Karpas-422 (cell line): ENCODE measurements around the gene RNF5. TPM values are rescaled to one million over a fixed set of nuclear protein-coding genes. Genes with fewer than 3 reads are reported as not detected.

Source experiments
- DNase-seq: peaks from one replicate; pipeline ENCODE4 v3.0.0-alpha.2; 2015
- H2AFZ ChIP-seq: fragments of 200-600 bp; sonication (generic); 2 replicates; pipeline ENCODE4 v1.6.1; 2014; ENCODE audit warnings: antibody characterized with exemption, low read length, mixed read lengths
- H3K27ac ChIP-seq: fragments of 200-600 bp; sonication (generic); 2 replicates; pipeline ENCODE4 v1.5.1; 2014; ENCODE audit warnings: mild to moderate bottlenecking, low read length, moderate library complexity
- H3K27me3 ChIP-seq: fragments of 200-600 bp; sonication (generic); 2 replicates; pipeline ENCODE4 v1.6.1; 2014; ENCODE audit warnings: low read length, mixed read lengths
- H3K36me3 ChIP-seq: fragments of 200-600 bp; sonication (generic); 2 replicates; pipeline ENCODE4 v1.6.1; 2014; ENCODE audit warnings: low read length, mixed read lengths; ENCODE audit not compliant: insufficient read depth
- H3K4me1 ChIP-seq: fragments of 200-600 bp; sonication (generic); 2 replicates; pipeline ENCODE4 v1.6.1; 2014; ENCODE audit warnings: mild to moderate bottlenecking, low read length, mixed read lengths
- H3K4me2 ChIP-seq: fragments of 200-600 bp; sonication (generic); 2 replicates; pipeline ENCODE4 v1.6.1; 2014; ENCODE audit warnings: low read length, low read depth, mild to moderate bottlenecking; ENCODE audit not compliant: poor library complexity, severe bottlenecking
- H3K4me3 ChIP-seq: fragments of 200-600 bp; sonication (generic); 2 replicates; pipeline ENCODE4 v1.5.1; 2014; ENCODE audit warnings: mild to moderate bottlenecking, antibody characterized with exemption, low read length, mixed read lengths
- H3K79me2 ChIP-seq: fragments of 200-600 bp; sonication (generic); 2 replicates; pipeline ENCODE4 v1.6.1; 2014; ENCODE audit warnings: mild to moderate bottlenecking, low read length, mixed read lengths
- H3K9ac ChIP-seq: fragments of 200-600 bp; sonication (generic); 2 replicates; pipeline ENCODE4 v1.6.0; 2014; ENCODE audit warnings: low read length
- H3K9me2 ChIP-seq: fragments of 200-600 bp; sonication (generic), shearing (Covaris generic); replicated peaks from 2 replicates; pipeline ENCODE4 v1.6.0; 2014; ENCODE audit warnings: mild to moderate bottlenecking, low read length, moderate library complexity; ENCODE audit not compliant: insufficient read depth
- H3K9me3 ChIP-seq: fragments of 300-700, 200-600 bp; sonication (generic); 2 replicates; pipeline ENCODE4 v1.6.1; 2014; ENCODE audit warnings: low read length, mixed read lengths
- H4K20me1 ChIP-seq: fragments of 200-600 bp; sonication (generic); 2 replicates; pipeline ENCODE4 v1.6.1; 2014; ENCODE audit warnings: mild to moderate bottlenecking, antibody characterized with exemption, low read length, low read depth; ENCODE audit not compliant: insufficient read depth
- small RNA-seq: library from RNA; depleted of rRNA; stranded (forward); fragments of <200 nt; gene quantifications from one replicate; pipeline ENCODE3, GENCODE V24; 2014
- total RNA-seq: library from RNA; depleted of rRNA; stranded (reverse); fragments of >200 nt; shearing (Covaris generic); gene quantifications from 2 replicates; pipeline ENCODE4 v1.2.3, GENCODE V29; 2014; ENCODE audit warnings: low replicate concordance; rRNA removed

RNF5 gene
- total RNA-seq, 1 experiment from 2014 or later, result 73.5 TPM

- Histone ChIP-seq H4K20me1 (no peaks in the 10 kb centered on the region), H3K9ac (no peak overlapping the region), H3K4me1 (peaks cover 55% of the 10 kb centered on the region), H3K9me2 (no peaks in the 10 kb centered on the region), H3K27me3 (no peaks in the 10 kb centered on the region), H3K79me2 (no peaks in the 10 kb centered on the region), H2AFZ (no peak overlapping the region; the same call in 1 of the 2 replicates), H3K27ac (no peak overlapping the region), H3K9me3 (no peaks in the 10 kb centered on the region), H3K36me3 (no peaks in the 10 kb centered on the region), H3K4me2 (peak overlapping the region; percentile 23), H3K4me3 (no peak overlapping the region)
- DNase-seq, result peak; percentile 39
These were observed 44.4 kb downstream of the RNF5 start for GRCh38 chr6:32222333-32223230.

GRCh38 chr6:32223258-32224235 is 45.3 kb downstream of the RNF5 start, which contains the start of gene NOTCH4:
Gene NOTCH4, minus strand, starts transcription at chr6:32224067. Its CDS starts 139 bp downstream, at chr6:32223928.
- no peak within 1 kb of the TSS for H3K4me2 ChIP-seq
- H4K20me1 ChIP-seq, result no peaks in the 10 kb centered on the region
- H3K9me2 ChIP-seq, result no peaks in the 10 kb centered on the region
- no peaks in the 10 kb centered on the region for H3K9me3 ChIP-seq
- no peak within 1 kb of the TSS for H3K9ac ChIP-seq
- no peak within 1 kb of the TSS for H2AFZ ChIP-seq
- peak; percentile 35 for DNase-seq
- no peaks in the 10 kb centered on the region for H3K79me2 ChIP-seq
- H3K4me3 ChIP-seq, result no peak within 1 kb of the TSS
- peak within 1 kb of the TSS; percentile 28; the same call in 1 of the 2 replicates for H3K27ac ChIP-seq
- no peaks in the 10 kb centered on the region for H3K27me3 ChIP-seq
- peaks cover 55% of the 10 kb centered on the region for H3K4me1 ChIP-seq
- H3K36me3 ChIP-seq, result no peaks in the 10 kb centered on the region

GRCh38 chr6:32224696-32225095 is 46.5 kb downstream of the RNF5 start:
- Histone ChIP-seq H3K9me2 (no peaks in the 10 kb centered on the region), H3K4me2 (no peak overlapping the region), H3K36me3 (no peaks in the 10 kb centered on the region), H3K4me3 (no peak overlapping the region), H3K27ac (peak overlapping the region; percentile 28; the same call in 1 of the 2 replicates), H3K9ac (no peak overlapping the region), H2AFZ (no peak overlapping the region), H3K4me1 (peaks cover 55% of the 10 kb centered on the region), H3K79me2 (no peaks in the 10 kb centered on the region), H4K20me1 (no peaks in the 10 kb centered on the region), H3K9me3 (no peaks in the 10 kb centered on the region), H3K27me3 (no peaks in the 10 kb centered on the region)
- peak; percentile 52 for DNase-seq

GRCh38 chr6:32226434-32226833 is 48.2 kb downstream of the RNF5 start:
- H2AFZ ChIP-seq, result no peak overlapping the region
- peak; percentile 60 for DNase-seq
- peak overlapping the region; percentile 4 for H3K4me2 ChIP-seq
- H3K79me2 ChIP-seq, result no peaks in the 10 kb centered on the region
- H3K9me3 ChIP-seq, result no peaks in the 10 kb centered on the region
- no peaks in the 10 kb centered on the region for H4K20me1 ChIP-seq
- H3K27ac ChIP-seq, result no peak overlapping the region
- H3K4me3 ChIP-seq, result no peak overlapping the region
- no peak overlapping the region for H3K9ac ChIP-seq
- H3K36me3 ChIP-seq, result no peaks in the 10 kb centered on the region
- no peaks in the 10 kb centered on the region for H3K9me2 ChIP-seq
- no peaks in the 10 kb centered on the region for H3K27me3 ChIP-seq
- peaks cover 47% of the 10 kb centered on the region for H3K4me1 ChIP-seq

Small RNAs within 50 kb of the gene (small RNA-seq; reads per million reads assigned to genes)
- not detected for gene AL662884.1
- gene MIR6833, result not detected

Other genes starting within 250 kb of the RNF5 start
- 0.22 TPM in 1 of 2 replicates, not detected in the other for gene CFB, start 232.3 kb upstream of the RNF5 start, total RNA-seq
- 56.3 and 146 TPM in 2 replicates for gene NELFE, start 219.4 kb upstream of the RNF5 start, total RNA-seq
- 43.7 and 60.0 TPM in 2 replicates for gene SKIC2, start 219.2 kb upstream of the RNF5 start, total RNA-seq
- 20.8 and 25.0 TPM in 2 replicates for gene DXO, start 206.3 kb upstream of the RNF5 start, total RNA-seq
- 2.9 and 3.8 TPM in 2 replicates for gene C4A, start 196.3 kb upstream of the RNF5 start, total RNA-seq
- gene C4B, start 163.6 kb upstream of the RNF5 start, total RNA-seq, result 1.9 and 6.6 TPM in 2 replicates
- not detected in 2 replicates for gene CYP21A2, start 140.0 kb upstream of the RNF5 start, total RNA-seq
- 0.22 and 2.1 TPM in 2 replicates for gene TNXB, start 69.1 kb upstream of the RNF5 start, total RNA-seq
- 51.3 and 62.5 TPM in 2 replicates for gene ATF6B, start 50.2 kb upstream of the RNF5 start, total RNA-seq
- gene FKBPL, start 48.1 kb upstream of the RNF5 start, total RNA-seq, result 7.0 and 12.4 TPM in 2 replicates
- gene PRRT1, start 26.5 kb upstream of the RNF5 start, total RNA-seq, result 0.29 and 0.75 TPM in 2 replicates
- 14.4 and 27.9 TPM in 2 replicates for gene PPT2, start 24.3 kb upstream of the RNF5 start, total RNA-seq
- gene EGFL8, start 13.8 kb upstream of the RNF5 start, total RNA-seq, result 3.7 and 4.9 TPM in 2 replicates
- gene AGPAT1, start 2.3 kb upstream of the RNF5 start, total RNA-seq, result 54.8 and 74.5 TPM in 2 replicates
- 9.0 and 9.2 TPM in 2 replicates for gene AGER, start 5.8 kb downstream of the RNF5 start, total RNA-seq
- gene PBX2, start 11.8 kb downstream of the RNF5 start, total RNA-seq, result 51.7 and 84.0 TPM in 2 replicates
- 66.5 and 85.9 TPM in 2 replicates for gene GPSM3, start 14.2 kb downstream of the RNF5 start, total RNA-seq
- 1.5 and 5.2 TPM in 2 replicates for gene NOTCH4, start 45.7 kb downstream of the RNF5 start, total RNA-seq
- gene TSBP1, start 193.5 kb downstream of the RNF5 start, total RNA-seq, result not detected in 2 replicates
- gene BTNL2, start 228.8 kb downstream of the RNF5 start, total RNA-seq, result not detected in 2 replicates